ENCODE measurements around the gene SHCBP1L.

- TF ChIP-seq POLR2AphosphoS5 (IDR thresholded peaks at IDR 0.05; ENCODE audit: low read depth, low read length) (no peak), POLR2A (IDR thresholded peaks at IDR 0.05; ENCODE audit: low read depth, low read length) (no peak), TAF1 (IDR thresholded peaks at IDR 0.05; ENCODE audit: borderline replicate concordance, low read depth, low read length) (no peak)
These were observed 860 bp upstream of the SHCBP1L start for GRCh38 chr1:182953826-182954225.
